K562 (cell line): ENCODE results near the gene ATXN2L. TPM values are rescaled to one million over a fixed set of nuclear protein-coding genes. Genes with fewer than 3 reads are reported as not detected.
A peak's percentile ranks its signal among the peaks of the same experiment; 100 is the strongest.

Experiments used
- ATF6 ChIP-seq: sonication (generic); formaldehyde crosslinking; IDR thresholded peaks from 2 replicates; pipeline ENCODE4 v1.4.0; 2020; ENCODE audit warnings: mild to moderate bottlenecking, missing genetic modification reagents
- CBFB ChIP-seq: sonication (generic); formaldehyde crosslinking; IDR thresholded peaks from 2 replicates; pipeline ENCODE4 v1.4.0; 2020; ENCODE audit warnings: mild to moderate bottlenecking, missing genetic modification reagents
- CTCF ChIP-seq, 3 experiments: IDR thresholded peaks in 2 of 3; conservative IDR thresholded peaks in 1 of 3; 2 replicates each; pipeline ENCODE4 v1.5.1; 2011 to 2012; ENCODE audit warnings: low read length in 3 of 3, mild to moderate bottlenecking in 3 of 3, control low read depth in 2 of 3, improper control_type of control experiment in 1 of 3, inconsistent platforms in 1 of 3, low read depth in 1 of 3, mixed read lengths in 1 of 3, moderate library complexity in 1 of 3; ENCODE audit not compliant: insufficient read depth in 2 of 3
- NFRKB ChIP-seq: fragments of 450-650 bp; IDR thresholded peaks from 2 replicates; pipeline ENCODE4 v1.6.1; 2016; ENCODE audit warnings: low read depth
- PCBP1 ChIP-seq: fragments of 200-400 bp; formaldehyde crosslinking; IDR thresholded peaks from 2 replicates; pipeline ENCODE4 v1.6.1; 2018; ENCODE audit warnings: mild to moderate bottlenecking, low read depth, low read length; ENCODE audit not compliant: poor library complexity, severe bottlenecking
- ZBTB12 ChIP-seq: fragments of 250-450 bp; sonication (Bioruptor Pico); IDR thresholded peaks from 2 replicates; pipeline ENCODE4 v1.4.0; 2020
- ZNF224 ChIP-seq: sonication (generic); formaldehyde crosslinking; IDR thresholded peaks from 2 replicates; pipeline ENCODE4 v1.8.0; 2022; ENCODE audit warnings: mild to moderate bottlenecking, missing genetic modification reagents
- ZNF274 ChIP-seq: IDR thresholded peaks from 2 replicates; pipeline ENCODE4 v1.6.1; 2011; ENCODE audit warnings: low read depth, mild to moderate bottlenecking, low read length, moderate library complexity, borderline replicate concordance
- ZNF318 ChIP-seq, 2 experiments: fragments of 450-650 bp; IDR thresholded peaks; 2 replicates each; pipeline ENCODE4 v1.6.1; 2016; ENCODE audit warnings: mild to moderate bottlenecking in 2 of 2, borderline replicate concordance in 1 of 2, low read depth in 1 of 2, moderate library complexity in 1 of 2
- ZNF512 ChIP-seq: IDR thresholded peaks from 2 replicates; pipeline ENCODE4 v1.6.1; 2016; ENCODE audit warnings: missing genetic modification characterization, missing compliant biosample characterization
- polyA plus RNA-seq, 8 experiments: library from polyadenylated mRNA; depleted of rRNA in 4 of 8; stranded (reverse) in 5 of 8; unstranded in 3 of 8; fragments of >200 nt; fragmentation: Nextera tagmentation in 2 of 8; fragmentation: Illumina TruSeq in 1 of 8; extraction: Ambion mirVana in 2 of 8; extraction: Trizol in 1 of 8; gene quantifications; 2 replicates each; pipeline versions ENCODE4 v1.2.1 to v1.2.3, GENCODE V29; 2011 to 2014; ENCODE audit warnings: inconsistent platforms in 1 of 8, missing spikeins in 1 of 8
- total RNA-seq, 7 experiments: library from RNA; depleted of rRNA in 6 of 7; stranded (reverse); fragments of >200 nt in 6 of 7; fragmentation: Illumina TruSeq in 2 of 7; extraction: Trizol in 2 of 7; gene quantifications; 2 replicates each; pipeline versions ENCODE4 v1.2.1 to v1.2.3, GENCODE V29; 2011 to 2021; ENCODE audit warnings: low replicate concordance in 1 of 7

The ATXN2L gene
- total and polyA plus RNA-seq, 9 of the 15 experiments (the other 6 are each of a cell fraction or from before 2014, with no cell fraction given): 3.8 to 280 (median 37.2) TPM

GRCh38 chr16:28822520-28823290, at the start of gene ATXN2L (continued):
- TF ChIP-seq CTCF (IDR thresholded peaks at IDR 0.05 in 2 of 3, conservative IDR thresholded peaks at IDR 0.05 in 1 of 3; ENCODE audit: insufficient read depth in 2 of 3, low read depth in 1 of 3, low read length in 3 of 3): no peak
- TF ChIP-seq CBFB (CRISPR knock-in tag): no peak
- TF ChIP-seq ZNF512 (tag): no peak
- TF ChIP-seq ZNF224 (CRISPR knock-in tag): no peak
- TF ChIP-seq ZBTB12: peak; percentile 87
- TF ChIP-seq NFRKB: 0 out of 2 replicates have a peak, but pooled peaks have one; percentile 29
- no peak for TF ChIP-seq ZNF318 (IDR thresholded peaks at IDR 0.05; ENCODE audit: borderline replicate concordance in 1 of 2, low read depth in 1 of 2)
- TF ChIP-seq PCBP1: peak; percentile 100
- no peak for TF ChIP-seq ATF6 (CRISPR knock-in tag)
- no peak for TF ChIP-seq ZNF274
